Stimulated activated CD8-positive, alpha-beta memory T cell treated with anti-CD3 and anti-CD28 coated beads, Interleukin-4, amount 100 ng/mL, for 4 hours (primary cell): ENCODE data around the gene CMTM7.
"Not testable (repeated sequence)": the region's sequence is repeated elsewhere in the genome, so short reads cannot be mapped to it uniquely, and the experiment has no call there.

Source experiments
- DNase-seq, 2 donors: peaks; one replicate each; pipeline ENCODE4 v3.0.0-alpha.2; 2020; ENCODE audit warnings: low read depth in 2 of 2, low spot score in 1 of 2

The CMTM7 gene

GRCh38 chr3:32435911-32436815, 44.5 kb downstream of the CMTM7 start:
- no peak for DNase-seq

GRCh38 chr3:32436816-32437189, 45.1 kb downstream of the CMTM7 start:
- no peak for DNase-seq

- no peak for DNase-seq
Measured at GRCh38 chr3:32437896-32438295, 46.2 kb downstream of the CMTM7 start.

GRCh38 chr3:32438596-32439344, 47.1 kb downstream of the CMTM7 start:
- DNase-seq = no peak

GRCh38 chr3:32439421-32439820, 47.8 kb downstream of the CMTM7 start:
- DNase-seq = not testable (repeated sequence)

DNA sequence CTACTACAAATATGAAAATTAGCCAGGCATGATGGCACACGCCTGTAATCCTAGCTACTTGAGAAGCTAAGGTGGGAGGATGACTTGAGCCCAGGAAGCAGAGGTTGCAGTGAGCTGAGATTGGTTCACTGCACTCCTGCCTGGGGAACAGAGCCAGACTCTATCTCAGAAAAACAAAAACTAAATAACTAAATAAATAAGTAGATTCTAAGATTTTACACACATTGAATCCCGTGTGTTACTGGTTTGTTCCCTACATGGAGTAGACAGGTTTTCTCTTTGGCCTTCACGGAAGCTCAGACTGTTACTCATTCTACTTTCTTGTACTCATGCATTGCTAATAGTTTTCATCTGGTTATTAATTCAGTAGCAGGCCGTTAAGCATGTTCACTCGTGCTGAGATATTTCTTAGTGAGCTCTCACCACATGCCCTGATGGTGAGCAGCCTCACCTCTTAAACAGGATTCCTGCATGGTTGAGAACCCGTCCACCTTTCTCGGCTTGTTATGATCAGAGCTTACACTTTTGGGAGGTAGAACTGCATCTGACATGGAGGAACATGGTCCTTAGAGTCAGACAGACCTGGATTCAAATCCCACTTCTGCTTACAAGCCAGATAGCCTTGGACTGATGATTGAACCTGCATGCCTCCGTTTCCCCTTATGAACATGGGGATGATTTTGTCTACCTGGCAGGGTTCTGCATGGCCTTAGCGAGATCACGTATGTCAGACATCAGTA, 49.1 kb downstream of the CMTM7 start:
- DNase-seq = no peak

- DNase-seq = no peak
Measured at GRCh38 chr3:32442766-32443165, 51.1 kb downstream of the CMTM7 start.

GRCh38 chr3:32443478-32443877, 51.8 kb downstream of the CMTM7 start:
- no peak for DNase-seq

- DNase-seq = no peak
Measured at GRCh38 chr3:32447865-32448400, 56.3 kb downstream of the CMTM7 start.

- no peak for DNase-seq
Measured at GRCh38 chr3:32448686-32449474, 57.2 kb downstream of the CMTM7 start.

GRCh38 chr3:32449691-32450090, 58.0 kb downstream of the CMTM7 start:
- DNase-seq = no peak

GRCh38 chr3:32450426-32450825, 58.8 kb downstream of the CMTM7 start:
- DNase-seq = no peak

GRCh38 chr3:32450992-32451659, 59.5 kb downstream of the CMTM7 start:
- no peak for DNase-seq

- DNase-seq = no peak
Measured at GRCh38 chr3:32452009-32452408, 60.4 kb downstream of the CMTM7 start.

- DNase-seq = no peak
Measured at GRCh38 chr3:32453346-32453745, 61.7 kb downstream of the CMTM7 start.

DNA sequence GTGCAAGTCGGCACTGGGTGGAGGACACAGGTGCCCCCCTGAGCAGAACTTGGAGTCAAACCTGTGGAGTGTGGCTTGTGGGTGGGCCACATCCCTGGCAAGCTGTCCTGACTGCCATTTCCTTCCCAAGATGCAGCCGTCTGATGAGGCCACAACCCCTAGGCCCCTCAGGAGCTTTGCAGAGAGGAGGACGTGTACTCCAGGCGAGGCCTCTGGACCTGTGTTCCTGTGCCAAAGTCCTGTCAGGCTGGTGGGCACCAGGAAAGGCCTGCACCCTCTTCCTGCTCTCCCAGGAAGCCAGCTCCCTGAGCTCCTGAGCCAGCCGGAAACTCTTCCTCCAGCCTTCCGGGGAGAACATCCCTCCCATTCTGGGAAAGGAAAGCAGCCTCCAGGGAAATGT, 62.5 kb downstream of the CMTM7 start:
- no peak for DNase-seq

GRCh38 chr3:32454731-32455608, 63.3 kb downstream of the CMTM7 start:
- no peak for DNase-seq

- DNase-seq = no peak
Measured at GRCh38 chr3:32455609-32456428, 64.2 kb downstream of the CMTM7 start.
